GM21529 (cell line): ENCODE measurements around the gene FGD2.
"Not testable (repeated sequence)": the region's sequence is repeated elsewhere in the genome, so short reads cannot be mapped to it uniquely, and the experiment has no call there.

ENCODE experiments used
- ATAC-seq: cut with Tn5 transposase; IDR thresholded peaks from one replicate; pipeline ENCODE4 v1.9.1; 2021; ENCODE audit not compliant: unreplicated experiment

Gene FGD2

DNA sequence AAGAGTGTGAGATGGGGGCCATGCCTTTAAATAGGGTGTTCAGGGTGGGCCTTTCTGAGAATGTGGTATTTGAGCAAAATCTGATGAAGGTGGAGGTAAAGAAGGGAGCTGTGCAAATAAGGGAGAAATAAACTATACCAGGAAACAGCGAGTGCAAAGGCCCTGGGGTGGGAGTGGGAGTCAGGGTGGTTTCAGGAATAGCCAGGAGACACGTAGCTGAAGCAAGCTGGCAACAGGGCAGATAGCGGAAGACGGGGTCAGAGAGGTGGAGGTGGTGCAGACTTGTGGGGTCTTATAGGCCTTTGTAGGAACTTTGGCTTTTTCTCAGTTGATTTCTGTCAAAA lies 51.6 kb downstream of the FGD2 start:
- no peak for ATAC-seq

GRCh38 chr6:37057678-37058077 lies 52.2 kb downstream of the FGD2 start:
- no peak for ATAC-seq

DNA sequence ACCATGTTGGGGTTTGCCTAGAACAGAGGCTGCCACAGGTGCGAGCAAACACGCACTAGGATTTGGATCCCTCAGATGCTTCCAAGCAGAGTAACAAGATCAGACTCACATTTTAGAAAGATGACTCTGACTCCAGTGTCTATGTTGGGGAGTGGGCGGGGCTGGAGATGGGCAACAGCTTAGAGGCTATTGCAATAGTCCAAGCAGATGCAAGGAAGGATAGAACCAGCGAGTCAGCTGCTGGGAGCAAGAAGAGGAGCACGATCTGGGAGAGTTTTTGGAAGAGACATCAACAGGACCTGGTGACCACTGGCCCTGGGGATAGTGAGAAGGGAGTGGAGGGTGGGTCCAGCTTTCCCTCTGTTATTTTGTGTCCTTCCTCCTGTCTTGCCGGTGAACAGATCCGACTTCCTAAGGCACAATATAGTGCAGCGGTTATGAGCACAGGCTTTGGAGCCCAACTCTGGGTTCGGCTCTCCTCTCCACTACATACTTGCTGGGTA lies 52.7 kb downstream of the FGD2 start:
- no peak for ATAC-seq

GRCh38 chr6:37058984-37059343 lies 53.5 kb downstream of the FGD2 start:
- not testable (repeated sequence) for ATAC-seq

DNA sequence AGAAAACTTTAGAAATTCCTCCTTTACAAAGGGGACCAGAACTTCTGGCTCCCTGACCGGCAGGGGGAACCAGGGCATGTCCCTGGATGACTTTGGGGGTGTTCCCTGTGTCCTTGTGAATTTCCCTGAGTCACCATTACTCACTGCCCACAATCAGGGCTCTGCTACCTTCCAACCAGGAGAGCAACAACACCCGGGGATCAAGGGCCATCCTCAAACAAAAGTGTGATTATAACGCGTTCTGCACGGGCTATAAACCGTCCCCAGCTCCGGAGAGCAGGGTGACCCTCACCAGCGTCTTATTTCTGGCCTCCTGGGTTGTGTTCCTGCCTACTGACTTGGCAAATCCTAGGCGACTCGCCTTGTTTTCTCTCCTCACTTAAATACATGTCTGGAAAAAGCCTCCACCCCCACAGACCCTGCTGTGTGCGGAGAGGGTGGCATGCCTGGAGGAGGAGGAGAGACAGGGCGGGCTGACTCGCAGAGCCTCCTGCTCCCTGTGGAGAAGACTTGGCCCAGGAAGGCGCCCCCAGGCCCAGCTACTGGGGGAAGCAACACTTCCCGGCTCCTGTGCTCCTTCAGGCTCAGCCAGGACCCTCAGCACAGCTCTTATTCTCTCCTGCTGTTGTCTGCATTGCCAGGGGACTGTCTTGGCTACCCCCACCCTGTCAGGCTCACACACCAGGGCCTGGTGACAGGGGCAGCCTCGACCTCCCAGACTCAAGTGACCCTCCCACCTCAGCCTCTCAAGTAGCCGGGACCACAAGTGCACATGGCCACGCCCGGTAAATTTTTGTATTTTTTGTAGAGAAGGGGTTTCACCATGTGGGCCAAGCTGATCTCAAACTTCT lies 54.1 kb downstream of the FGD2 start:
- ATAC-seq = no peak

DNA sequence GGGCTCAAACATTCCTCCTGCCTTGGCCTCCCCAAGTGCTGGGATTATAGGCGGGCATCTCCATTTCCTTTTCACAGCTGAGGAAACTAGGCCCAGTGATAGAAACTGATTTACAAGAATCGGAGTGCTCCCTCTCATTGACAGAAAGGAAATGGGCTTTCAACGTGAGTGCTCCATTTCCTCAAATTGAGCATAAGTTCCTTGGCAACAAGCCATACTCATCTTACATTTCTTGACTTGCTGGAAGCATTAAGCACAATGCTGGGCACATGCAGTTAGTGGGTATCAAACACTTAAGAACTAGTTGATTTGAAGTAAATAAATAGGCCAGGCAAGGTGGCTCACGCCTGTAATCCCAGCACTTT lies 54.7 kb downstream of the FGD2 start:
- ATAC-seq = no peak

GRCh38 chr6:37061157-37061804 lies 55.8 kb downstream of the FGD2 start:
- no peak for ATAC-seq

- ATAC-seq = no peak
These were observed 57.0 kb downstream of the FGD2 start for GRCh38 chr6:37062424-37062823.

- ATAC-seq = no peak
These were observed 63.2 kb downstream of the FGD2 start for GRCh38 chr6:37068356-37069270.

DNA sequence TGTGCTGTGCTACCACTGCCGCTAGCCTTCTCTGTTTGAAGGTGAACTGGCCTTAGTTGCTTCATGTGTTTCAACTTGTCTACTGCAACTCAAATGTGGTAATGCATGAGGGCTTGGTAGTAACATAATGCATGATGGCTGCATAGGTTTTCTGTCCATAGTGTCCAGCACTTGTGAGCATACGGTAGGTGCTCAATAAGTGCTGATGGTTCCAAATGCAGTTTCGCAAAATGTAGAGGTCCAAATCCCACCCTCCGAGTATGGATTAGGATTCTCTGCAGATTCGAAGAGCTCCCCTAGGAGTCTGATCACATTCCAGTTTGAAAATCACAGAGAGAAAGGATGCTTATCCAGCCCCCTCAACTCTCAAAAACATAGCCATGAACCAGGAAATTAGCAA lies 64.2 kb downstream of the FGD2 start:
- no peak for ATAC-seq

- ATAC-seq = no peak
These were observed 67.1 kb downstream of the FGD2 start for GRCh38 chr6:37072526-37072925.

DNA sequence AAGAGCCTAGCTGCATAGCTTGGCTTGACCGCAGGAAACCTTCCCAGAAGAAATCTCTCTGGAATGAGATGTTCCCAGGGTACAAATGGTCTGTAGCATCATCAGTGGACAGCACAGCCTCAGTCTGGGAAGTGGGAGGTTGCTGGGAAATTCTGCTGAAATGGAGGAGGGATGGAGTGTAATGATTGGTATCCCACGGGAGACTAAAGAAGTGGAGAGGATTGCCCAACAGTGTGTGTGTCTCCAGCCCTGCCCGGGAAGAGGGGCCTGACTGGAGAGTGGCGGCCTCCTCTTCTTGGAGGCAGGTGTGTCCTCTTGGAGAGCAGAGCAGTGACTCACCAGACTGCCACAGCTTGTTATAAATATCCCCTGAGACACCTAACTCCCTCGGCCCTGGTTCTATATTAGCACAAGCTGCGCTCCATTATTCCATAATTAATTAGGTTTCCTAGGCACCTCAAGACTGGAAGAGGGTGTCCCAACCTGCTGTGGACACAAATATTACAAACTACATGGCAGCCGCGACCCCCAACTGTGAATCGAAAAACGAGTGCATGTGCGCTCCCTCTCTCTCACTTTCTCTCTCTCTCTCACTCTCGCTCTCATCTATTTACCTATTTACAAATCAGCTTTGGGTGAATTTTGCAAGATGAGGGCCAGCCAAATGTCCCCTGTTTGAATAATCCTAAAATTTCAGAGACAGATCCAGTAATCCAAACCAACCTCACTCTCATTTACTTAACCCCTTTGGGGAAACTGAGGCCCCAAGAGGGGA lies 68.8 kb downstream of the FGD2 start:
- ATAC-seq = no peak

GRCh38 chr6:37077191-37077904 lies 71.9 kb downstream of the FGD2 start:
- ATAC-seq = no peak

DNA sequence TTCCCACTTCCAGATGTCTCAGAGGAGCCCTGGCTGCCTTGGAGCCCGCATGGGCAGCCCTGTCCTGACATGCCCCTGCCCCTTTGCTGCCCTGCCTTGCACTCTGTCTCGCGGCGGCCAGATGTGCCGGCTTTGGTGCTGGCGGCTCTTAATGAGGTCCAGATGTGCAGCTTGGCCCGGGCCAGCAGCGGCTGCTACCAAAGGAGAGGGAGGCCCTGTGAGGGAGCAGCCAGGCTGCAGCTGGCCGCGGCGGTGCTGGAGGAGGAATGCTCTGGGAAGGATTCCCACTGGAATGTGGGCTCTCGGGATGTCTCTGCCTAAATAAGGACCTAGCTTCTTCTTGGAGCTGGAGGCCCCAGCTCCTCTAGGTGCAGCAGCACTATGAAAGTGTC lies 72.4 kb downstream of the FGD2 start:
- ATAC-seq = no peak
